Endometrial microvascular endothelial cells (primary cell): Measurements from ENCODE around the gene ZKSCAN2. TPM values are rescaled to one million over a fixed set of nuclear protein-coding genes. Genes with fewer than 3 reads are reported as not detected.

ENCODE experiments used
- in situ Hi-C: cut with HindIII; loops from 2 replicates; pipeline ENCODE4 v1.10.0; 2017; ENCODE audit warnings: low sequenced_read_pairs, low pct_unique_long_range_greater_than_20kb; ENCODE audit errors: inconsistent ontology term
- total RNA-seq: library from RNA; depleted of rRNA; stranded (reverse); fragments of >200 nt; gene quantifications from one replicate; pipeline ENCODE4 v1.2.3, GENCODE V29; 2015; ENCODE audit errors: inconsistent ontology term

Gene ZKSCAN2
- total RNA-seq = 1.7 TPM

GRCh38 chr16:25257470-25257955, at the start of gene ZKSCAN2:
ZKSCAN2 (minus strand) TSS chr16:25257845; CDS start chr16:25257127, 718 bp downstream.
- in situ Hi-C loops = no loop called here

- in situ Hi-C loops = no loop called here
Measured at GRCh38 chr16:25299792-25300590, 42.3 kb upstream of the ZKSCAN2 start.

- in situ Hi-C loops = no loop called here
Measured at GRCh38 chr16:25298165-25298872, 40.7 kb upstream of the ZKSCAN2 start.

DNA sequence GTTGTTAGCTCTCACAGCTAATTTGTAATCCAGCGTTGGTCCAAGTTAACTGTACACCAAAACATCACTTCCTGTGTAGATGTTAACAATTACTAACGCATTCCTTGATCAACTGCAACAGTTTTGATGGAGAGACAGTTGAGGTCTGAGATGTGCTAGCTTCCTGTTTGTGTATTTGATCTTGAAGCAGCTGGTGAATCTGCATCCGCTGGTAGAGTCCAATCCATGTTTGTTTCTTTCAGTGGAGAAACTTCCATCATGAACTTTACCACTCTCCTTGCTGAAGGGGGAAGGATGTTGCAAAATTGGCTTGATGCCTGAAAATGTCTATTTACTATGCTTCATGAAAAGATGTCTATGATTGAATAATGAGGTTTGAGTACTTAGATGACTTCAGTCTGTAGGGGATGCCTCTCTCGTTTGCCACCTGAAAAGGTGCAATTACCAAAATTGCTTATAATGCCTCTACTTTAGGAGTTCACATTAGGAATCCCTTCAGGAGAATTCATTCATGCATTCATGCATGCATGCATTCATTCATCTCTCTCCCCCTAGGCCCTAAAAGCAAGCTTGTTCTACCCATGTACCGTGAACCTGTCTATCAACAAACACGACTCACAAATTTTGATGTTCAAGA, 39.6 kb upstream of the ZKSCAN2 start:
- in situ Hi-C loops = no loop called here

GRCh38 chr16:25291580-25291979, 33.9 kb upstream of the ZKSCAN2 start:
- in situ Hi-C loops = no loop called here

- in situ Hi-C loops = no loop called here
Measured at GRCh38 chr16:25289466-25289865, 31.8 kb upstream of the ZKSCAN2 start.

DNA sequence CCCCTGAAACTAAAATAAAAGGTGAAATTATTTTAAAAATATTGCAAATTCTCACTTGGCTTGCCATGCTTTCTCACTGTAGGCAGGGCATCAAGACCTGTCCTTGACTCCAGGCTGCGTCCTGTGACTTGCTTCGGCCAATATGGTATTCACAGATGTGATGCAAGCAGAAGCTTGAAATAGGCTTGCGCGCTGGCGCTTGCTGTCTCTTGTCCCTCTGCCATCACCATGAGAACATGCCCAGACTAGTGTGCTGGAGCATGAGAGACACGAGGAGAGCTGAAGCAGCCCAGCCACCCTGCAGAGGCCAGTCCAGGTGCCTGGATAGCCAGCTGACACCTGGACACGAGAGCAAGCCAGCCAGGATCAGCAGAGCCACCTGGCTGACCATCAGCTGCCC, 21.8 kb upstream of the ZKSCAN2 start:
- in situ Hi-C loops = no loop called here

GRCh38 chr16:25271421-25271820, 13.8 kb upstream of the ZKSCAN2 start:
- in situ Hi-C loops = no loop called here

DNA sequence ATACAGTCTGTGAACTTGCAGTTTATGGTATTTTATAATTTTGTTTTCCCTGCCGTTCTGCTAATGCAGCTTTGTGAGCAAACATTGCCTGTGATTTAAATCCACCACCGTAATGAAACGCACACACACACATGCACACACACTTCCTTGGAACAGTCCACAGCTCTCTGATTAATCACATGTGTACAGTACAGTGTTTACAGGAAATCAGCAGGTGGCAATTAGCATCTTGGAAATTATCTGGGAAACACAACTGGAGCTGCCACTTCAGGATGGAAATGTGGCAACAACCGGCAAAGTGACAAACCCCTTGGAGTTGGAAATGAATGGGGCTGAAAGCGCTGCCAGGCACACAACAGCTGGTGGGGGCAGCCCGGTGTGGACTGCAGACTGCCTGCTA, 12.9 kb upstream of the ZKSCAN2 start:
- in situ Hi-C loops = no loop called here

- in situ Hi-C loops = no loop called here
Measured at GRCh38 chr16:25269879-25270278, 12.2 kb upstream of the ZKSCAN2 start.

GRCh38 chr16:25265968-25266367, 8.3 kb upstream of the ZKSCAN2 start:
- in situ Hi-C loops = no loop called here

GRCh38 chr16:25264597-25264996, 7.0 kb upstream of the ZKSCAN2 start:
- in situ Hi-C loops = no loop called here

GRCh38 chr16:25260416-25260815, 2.8 kb upstream of the ZKSCAN2 start:
- in situ Hi-C loops = no loop called here

- in situ Hi-C loops = no loop called here
Measured at GRCh38 chr16:25258861-25259179, 1.2 kb upstream of the ZKSCAN2 start.

- in situ Hi-C loops = no loop called here
Measured at GRCh38 chr16:25257956-25258860, 563 bp upstream of the ZKSCAN2 start.

GRCh38 chr16:25256695-25257469, 763 bp downstream of the ZKSCAN2 start:
- in situ Hi-C loops = no loop called here

DNA sequence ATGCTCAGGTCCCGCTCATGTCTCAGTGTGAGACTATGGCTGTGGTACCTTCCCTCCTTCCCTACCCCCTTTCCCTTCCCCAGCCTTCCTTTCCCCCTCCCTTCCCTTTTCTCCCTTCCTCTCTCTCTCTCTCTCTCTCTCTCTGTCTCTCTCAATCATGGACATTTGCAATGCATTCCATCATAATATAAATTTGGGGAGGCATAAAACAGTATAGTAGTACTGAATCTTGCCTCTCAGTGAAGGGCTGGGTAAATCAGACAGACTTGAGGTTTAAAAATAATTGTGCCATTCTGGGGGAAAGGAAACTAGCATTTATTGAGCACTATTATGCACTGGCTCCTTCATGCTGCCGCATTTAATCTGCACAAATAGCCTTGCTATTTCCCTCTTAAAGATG, 4.3 kb downstream of the ZKSCAN2 start:
- in situ Hi-C loops = no loop called here

DNA sequence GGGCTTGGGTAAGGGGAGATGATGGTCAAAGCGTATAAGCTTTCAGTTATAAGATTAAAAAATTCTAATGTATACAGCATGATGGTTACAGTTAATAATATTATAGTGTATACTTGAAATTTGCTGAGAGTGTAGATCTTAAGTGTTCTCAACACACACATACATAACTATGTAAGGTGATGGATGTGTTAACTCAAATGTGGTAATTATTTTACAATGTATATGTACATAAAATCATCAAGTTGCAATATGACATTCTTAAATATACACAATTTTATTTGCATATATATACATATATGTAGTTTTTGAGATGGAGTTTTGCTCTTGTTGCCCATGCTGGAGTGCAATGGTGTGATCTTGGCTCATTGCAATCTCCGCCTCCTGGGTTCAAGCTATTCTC, 7.2 kb downstream of the ZKSCAN2 start:
- in situ Hi-C loops = no loop called here
